Osteocyte (in vitro differentiated cells): Measurements from ENCODE around the gene NLRP7. TPM values are rescaled to one million over a fixed set of nuclear protein-coding genes. Genes with fewer than 3 reads are reported as not detected.
"Not testable (repeated sequence)": the region's sequence is repeated elsewhere in the genome, so short reads cannot be mapped to it uniquely, and the experiment has no call there.

ENCODE experiments used
- DNase-seq: peaks from one replicate; pipeline ENCODE4 v3.0.0; 2021; ENCODE audit warnings: mixed read lengths; ENCODE audit not compliant: unreplicated experiment; ENCODE audit errors: extremely low spot score
- H3K27ac Mint-ChIP-seq: one replicate; pipeline ENCODE4 v1.8.0; 2021; ENCODE audit warnings: mild to moderate bottlenecking, mixed read lengths; ENCODE audit not compliant: unreplicated experiment
- H3K27me3 Mint-ChIP-seq: one replicate; pipeline ENCODE4 v1.8.0; 2021; ENCODE audit warnings: mixed read lengths; ENCODE audit not compliant: unreplicated experiment
- H3K36me3 Mint-ChIP-seq: one replicate; pipeline ENCODE4 v1.8.0; 2021; ENCODE audit warnings: mixed read lengths; ENCODE audit not compliant: unreplicated experiment
- H3K4me1 Mint-ChIP-seq: one replicate; pipeline ENCODE4 v1.8.0; 2021; ENCODE audit warnings: mixed read lengths; ENCODE audit not compliant: unreplicated experiment
- H3K4me3 Mint-ChIP-seq: one replicate; pipeline ENCODE4 v1.8.0; 2021; ENCODE audit warnings: mild to moderate bottlenecking, moderate library complexity, mixed read lengths; ENCODE audit not compliant: unreplicated experiment
- H3K9me3 Mint-ChIP-seq: one replicate; pipeline ENCODE4 v1.8.0; 2021; ENCODE audit warnings: mixed read lengths; ENCODE audit not compliant: unreplicated experiment
- CTCF ChIP-seq: fragments of 200-600 bp; sonication (generic); IDR thresholded peaks from 2 replicates; pipeline ENCODE4 v1.5.0; 2021; ENCODE audit warnings: antibody characterized with exemption, mild to moderate bottlenecking, moderate library complexity
- long read RNA-seq: library from polyadenylated mRNA; unstranded; transcript quantifications from one replicate; pipeline ENCODE4 v2.0.0, GENCODE V29; 2021
- total RNA-seq: library from RNA; stranded (reverse); gene quantifications from 2 replicates; pipeline ENCODE4 v1.2.1, GENCODE V29; 2021

Gene NLRP7
- not detected in 2 replicates for total RNA-seq
- long read RNA-seq, result 0 reads

DNA sequence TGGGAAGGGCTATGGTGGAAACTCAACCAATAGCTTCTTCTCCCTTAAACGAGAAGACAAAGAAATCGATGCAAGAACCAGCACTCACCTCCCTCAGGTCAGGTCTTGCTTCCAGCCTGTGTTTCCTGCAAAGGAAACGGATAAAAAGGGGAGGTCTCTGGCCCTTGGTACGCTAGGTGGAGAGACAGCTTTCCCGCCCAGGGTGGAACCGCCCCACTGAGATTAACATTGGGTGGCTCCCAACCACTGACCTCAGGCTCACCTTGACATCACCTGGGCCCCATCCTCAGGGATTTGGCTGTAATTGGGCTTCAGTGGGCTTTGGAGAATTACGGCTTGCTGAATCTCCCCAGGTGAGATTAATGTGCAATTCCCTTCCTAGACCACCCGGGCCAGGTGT, at the start of gene NLRP7:
NLRP7 (minus strand) TSS at position 150 of the 400 bp plus-strand sequence.
- no peaks in the 10 kb centered on the region for H3K36me3 Mint-ChIP-seq
- no peak within 1 kb of the TSS for H3K4me3 Mint-ChIP-seq
- DNase-seq, result no peak
- no peaks in the 10 kb centered on the region for H3K27me3 Mint-ChIP-seq
- H3K9me3 Mint-ChIP-seq, result no peaks in the 10 kb centered on the region
- TF ChIP-seq CTCF, result no peak
- H3K4me1 Mint-ChIP-seq, result no peaks in the 10 kb centered on the region
- no peak within 1 kb of the TSS for H3K27ac Mint-ChIP-seq

DNA sequence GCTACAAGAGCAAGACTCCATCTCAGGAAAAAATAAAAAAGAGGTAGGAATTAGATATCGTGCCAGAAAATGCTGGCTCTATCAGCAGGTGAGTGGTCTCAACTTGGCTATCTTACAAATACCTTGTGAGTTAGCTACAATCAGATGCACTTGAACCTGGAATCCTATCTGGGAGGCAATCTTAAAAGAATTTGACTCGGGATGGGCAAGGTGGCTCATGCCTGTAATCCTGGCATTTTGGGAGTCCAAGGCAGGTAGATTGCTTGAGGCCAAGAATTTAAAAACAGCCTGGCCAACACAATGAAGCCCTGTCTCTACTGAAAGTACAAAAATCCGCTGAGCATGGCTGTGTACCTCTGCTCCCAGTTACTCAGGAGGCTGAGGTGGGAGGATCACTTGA, 48.2 kb upstream of the NLRP7 start:
- no peak overlapping the region for H3K27ac Mint-ChIP-seq
- H3K9me3 Mint-ChIP-seq, result peaks cover 2% of the 10 kb centered on the region
- H3K4me3 Mint-ChIP-seq, result no peak overlapping the region
- no peak for TF ChIP-seq CTCF
- H3K4me1 Mint-ChIP-seq, result no peaks in the 10 kb centered on the region
- peaks cover 7% of the 10 kb centered on the region for H3K36me3 Mint-ChIP-seq
- no peaks in the 10 kb centered on the region for H3K27me3 Mint-ChIP-seq
- DNase-seq, result no peak

DNA sequence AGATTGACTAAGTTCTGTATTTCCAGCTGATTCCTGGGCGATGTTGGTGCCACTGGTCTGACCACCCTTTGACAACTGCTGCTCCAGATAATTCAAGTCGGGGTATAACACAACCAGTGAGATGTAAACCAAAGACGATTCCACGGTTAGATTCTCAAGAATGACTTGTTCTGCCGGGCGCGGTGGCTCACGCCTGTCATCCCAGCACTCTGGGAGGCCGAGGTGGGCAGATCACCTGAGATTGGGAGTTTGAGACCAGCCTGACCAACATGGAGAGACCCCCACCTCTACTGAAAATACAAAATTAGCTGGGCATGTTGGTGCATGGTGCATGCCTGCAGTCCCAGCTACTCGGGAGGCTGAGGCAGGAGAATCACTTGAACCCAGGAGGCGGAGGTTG, 42.2 kb upstream of the NLRP7 start:
- not testable (repeated sequence) for H3K4me3 Mint-ChIP-seq, H3K9me3 Mint-ChIP-seq, H3K4me1 Mint-ChIP-seq, H3K36me3 Mint-ChIP-seq, H3K27ac Mint-ChIP-seq, DNase-seq, H3K27me3 Mint-ChIP-seq

GRCh38 chr19:54982562-54982961, 35.2 kb upstream of the NLRP7 start:
- not testable (repeated sequence) for H3K36me3 Mint-ChIP-seq, H3K27me3 Mint-ChIP-seq, DNase-seq, H3K27ac Mint-ChIP-seq, H3K9me3 Mint-ChIP-seq, H3K4me1 Mint-ChIP-seq, H3K4me3 Mint-ChIP-seq

- not testable (repeated sequence) for H3K4me3 Mint-ChIP-seq, H3K27me3 Mint-ChIP-seq, H3K36me3 Mint-ChIP-seq, H3K27ac Mint-ChIP-seq, H3K9me3 Mint-ChIP-seq, H3K4me1 Mint-ChIP-seq, DNase-seq
Measured at GRCh38 chr19:54973229-54974090, 26.1 kb upstream of the NLRP7 start.

- H3K36me3 Mint-ChIP-seq, H3K27me3 Mint-ChIP-seq, DNase-seq, H3K9me3 Mint-ChIP-seq, H3K27ac Mint-ChIP-seq, H3K4me3 Mint-ChIP-seq, H3K4me1 Mint-ChIP-seq: not testable (repeated sequence)
Measured at GRCh38 chr19:54971446-54971845, 24.1 kb upstream of the NLRP7 start.

- H3K4me1 Mint-ChIP-seq, result no peaks in the 10 kb centered on the region
- TF ChIP-seq CTCF, result no peak
- peaks cover 3% of the 10 kb centered on the region for H3K9me3 Mint-ChIP-seq
- H3K27ac Mint-ChIP-seq, result no peak overlapping the region
- no peak for DNase-seq
- peaks cover 6% of the 10 kb centered on the region for H3K36me3 Mint-ChIP-seq
- H3K4me3 Mint-ChIP-seq, result no peak overlapping the region
- H3K27me3 Mint-ChIP-seq, result no peaks in the 10 kb centered on the region
Measured at GRCh38 chr19:54969647-54970046, 22.3 kb upstream of the NLRP7 start.
